Measurements from ENCODE around the gene CIAO2B. TPM values are rescaled to one million over a fixed set of nuclear protein-coding genes. Genes with fewer than 3 reads are reported as not detected.

CIAO2B gene
- total RNA-seq, 1 donor from 2014 or later = 162 TPM

DNA sequence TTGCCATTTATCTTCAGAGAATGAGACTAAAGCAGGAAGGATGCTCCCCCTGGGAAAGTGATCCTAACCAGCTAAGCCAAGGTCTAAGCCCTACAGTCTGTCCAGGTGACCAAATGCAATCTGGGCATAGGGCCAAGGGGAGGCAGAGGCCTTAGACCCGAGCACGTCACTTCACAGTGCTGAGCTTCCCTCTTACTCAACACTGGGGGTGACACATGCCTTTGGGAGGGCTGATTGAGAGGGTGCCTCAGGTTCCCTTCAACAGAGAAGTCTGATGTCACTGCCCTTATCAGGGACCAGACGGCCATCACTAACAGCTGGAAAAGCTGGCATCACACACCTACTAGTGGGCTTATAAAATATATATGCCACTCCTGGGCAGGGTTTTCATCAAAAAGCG lies 4.0 kb downstream of the CIAO2B start:
- Mint-ChIP-seq H3K27ac (no peak overlapping the region), H3K4me3 (no peak overlapping the region), H3K4me1 (ENCODE audit: low read depth) (peaks cover 54% of the 10 kb centered on the region), H3K9me3 (no peaks in the 10 kb centered on the region), H3K27me3 (ENCODE audit: insufficient read depth) (peaks cover 5% of the 10 kb centered on the region), H3K36me3 (ENCODE audit: low read depth) (peaks cover 24% of the 10 kb centered on the region)
- DNase-seq (ENCODE audit: low spot score) = no peak
- intact Hi-C loops (cut with micrococcal nuclease) = no loop called here

- DNase-seq (ENCODE audit: low spot score) = no peak
- H3K4me1 Mint-ChIP-seq (ENCODE audit: low read depth) = peaks cover 52% of the 10 kb centered on the region
- H3K27ac Mint-ChIP-seq = peak overlapping the region; percentile 61
- intact Hi-C loops (cut with micrococcal nuclease) = loop anchor here (1.0 to 2.0 kb wide), 2 partner anchors 34 to 98 kb away; partner anchors contain the start of gene NAE1
- H3K27me3 Mint-ChIP-seq (ENCODE audit: insufficient read depth) = peaks cover 11% of the 10 kb centered on the region
- H3K9me3 Mint-ChIP-seq = no peaks in the 10 kb centered on the region
- H3K4me3 Mint-ChIP-seq = no peak overlapping the region
- H3K36me3 Mint-ChIP-seq (ENCODE audit: low read depth) = peaks cover 19% of the 10 kb centered on the region
Observed at GRCh38 chr16:66928702-66929388, 5.4 kb downstream of the CIAO2B start.

GRCh38 chr16:66927918-66928649 lies 6.1 kb downstream of the CIAO2B start:
- no peak for DNase-seq (ENCODE audit: low spot score)
- peaks cover 14% of the 10 kb centered on the region for H3K27me3 Mint-ChIP-seq (ENCODE audit: insufficient read depth)
- H3K27ac Mint-ChIP-seq = peak overlapping the region; percentile 61
- intact Hi-C loops (cut with micrococcal nuclease) = loop anchor here (1.0 to 2.0 kb wide), 2 partner anchors 33 to 97 kb away; partner anchors contain the start of gene NAE1
- H3K4me3 Mint-ChIP-seq = no peak overlapping the region
- H3K36me3 Mint-ChIP-seq (ENCODE audit: low read depth) = peaks cover 13% of the 10 kb centered on the region
- peaks cover 54% of the 10 kb centered on the region for H3K4me1 Mint-ChIP-seq (ENCODE audit: low read depth)
- no peaks in the 10 kb centered on the region for H3K9me3 Mint-ChIP-seq

- intact Hi-C loops (cut with micrococcal nuclease) = no loop called here
Observed at GRCh38 chr16:66926961-66927436, 7.2 kb downstream of the CIAO2B start.

GRCh38 chr16:66926171-66926947 lies 7.8 kb downstream of the CIAO2B start:
- Mint-ChIP-seq H3K27ac (no peak overlapping the region), H3K4me1 (ENCODE audit: low read depth) (peaks cover 39% of the 10 kb centered on the region), H3K36me3 (ENCODE audit: low read depth) (peaks cover 2% of the 10 kb centered on the region), H3K9me3 (no peaks in the 10 kb centered on the region), H3K4me3 (peak overlapping the region; percentile 30), H3K27me3 (ENCODE audit: insufficient read depth) (peaks cover 15% of the 10 kb centered on the region)
- intact Hi-C loops (cut with micrococcal nuclease) = no loop called here
- no peak for DNase-seq (ENCODE audit: low spot score)

More at GRCh38 chr16:66926961-66927436, 7.2 kb downstream of the CIAO2B start:
- Mint-ChIP-seq H3K27ac (no peak overlapping the region), H3K9me3 (no peaks in the 10 kb centered on the region), H3K27me3 (ENCODE audit: insufficient read depth) (peaks cover 14% of the 10 kb centered on the region), H3K36me3 (ENCODE audit: low read depth) (peaks cover 5% of the 10 kb centered on the region), H3K4me3 (no peak overlapping the region), H3K4me1 (ENCODE audit: low read depth) (peaks cover 44% of the 10 kb centered on the region)
- no peak for DNase-seq (ENCODE audit: low spot score)

DNA sequence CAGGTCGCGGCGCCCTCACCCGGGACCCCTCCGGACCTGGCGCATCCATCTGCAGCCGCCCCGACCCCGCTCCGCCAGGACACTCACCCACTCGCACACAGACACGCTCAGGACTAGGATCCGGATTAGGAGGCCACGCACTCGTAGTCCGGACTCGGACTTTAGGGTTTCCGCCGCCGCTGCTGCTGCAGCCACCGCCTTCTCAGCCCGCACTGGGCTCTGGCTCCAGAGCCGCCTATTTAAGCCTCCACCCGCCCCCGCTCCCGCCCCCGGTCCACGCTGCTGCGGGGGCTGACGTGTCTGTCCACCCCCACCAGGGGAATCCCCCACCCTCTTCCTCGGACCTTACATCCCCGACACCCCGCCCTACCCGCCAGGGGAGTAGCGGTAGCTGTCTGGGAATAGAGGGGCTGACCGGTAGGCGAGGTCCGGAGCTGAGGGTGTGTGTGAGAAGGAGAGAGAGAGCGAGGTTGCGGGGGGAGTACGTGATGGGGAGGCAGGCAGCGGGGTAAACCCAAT lies 8.8 kb downstream of the CIAO2B start, which contains the start of gene RRAD:
Gene RRAD (minus strand): TSS at position 214 of the 519 bp plus-strand sequence. CDS start 356 bp downstream, outside the sequence.
- Mint-ChIP-seq H3K36me3 (ENCODE audit: low read depth) (peaks cover 2% of the 10 kb centered on the region), H3K4me3 (peak within 1 kb of the TSS; percentile 75), H3K27ac (peak within 1 kb of the TSS; percentile 58), H3K9me3 (no peaks in the 10 kb centered on the region), H3K4me1 (ENCODE audit: low read depth) (peaks cover 39% of the 10 kb centered on the region), H3K27me3 (ENCODE audit: insufficient read depth) (peaks cover 20% of the 10 kb centered on the region)
- no peak for DNase-seq (ENCODE audit: low spot score)
- intact Hi-C loops (cut with micrococcal nuclease) = no loop called here

- Mint-ChIP-seq H3K4me1 (ENCODE audit: low read depth) (peaks cover 39% of the 10 kb centered on the region), H3K27me3 (ENCODE audit: insufficient read depth) (peaks cover 20% of the 10 kb centered on the region), H3K4me3 (peak overlapping the region; percentile 49), H3K9me3 (no peaks in the 10 kb centered on the region), H3K27ac (no peak overlapping the region), H3K36me3 (ENCODE audit: low read depth) (peaks cover 2% of the 10 kb centered on the region)
- intact Hi-C loops (cut with micrococcal nuclease) = no loop called here
- peak; percentile 24 for DNase-seq (ENCODE audit: low spot score)
Observed at GRCh38 chr16:66924527-66925321, 9.5 kb downstream of the CIAO2B start.

DNA sequence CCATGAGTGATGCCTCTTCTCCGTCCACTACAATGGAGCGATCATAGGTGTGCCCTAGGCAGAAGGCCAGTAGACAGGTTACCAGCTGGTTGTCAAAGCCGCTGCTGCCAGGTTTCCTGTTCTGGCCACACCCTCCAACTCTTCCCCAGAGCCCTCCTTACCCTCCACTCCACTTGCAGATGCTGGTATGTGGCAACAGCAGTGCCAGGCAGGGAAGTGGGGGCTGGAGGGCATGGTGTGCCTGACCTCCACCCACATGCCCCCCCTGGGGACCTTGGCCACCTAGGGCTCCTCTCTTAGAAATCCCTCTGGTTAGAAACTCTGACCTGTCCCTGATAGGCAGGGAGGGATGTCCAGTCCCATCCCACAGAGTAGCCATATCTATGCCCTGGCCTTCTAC lies 10.3 kb downstream of the CIAO2B start:
- intact Hi-C loops (cut with micrococcal nuclease) = no loop called here
- H3K27me3 Mint-ChIP-seq (ENCODE audit: insufficient read depth) = peaks cover 26% of the 10 kb centered on the region
- H3K4me1 Mint-ChIP-seq (ENCODE audit: low read depth) = peaks cover 36% of the 10 kb centered on the region
- no peaks in the 10 kb centered on the region for H3K36me3 Mint-ChIP-seq (ENCODE audit: low read depth)
- no peak overlapping the region for H3K27ac Mint-ChIP-seq
- H3K9me3 Mint-ChIP-seq = no peaks in the 10 kb centered on the region
- no peak for DNase-seq (ENCODE audit: low spot score)
- peak overlapping the region; percentile 41 for H3K4me3 Mint-ChIP-seq

GRCh38 chr16:66923247-66923731 lies 10.9 kb downstream of the CIAO2B start:
- H3K4me3 Mint-ChIP-seq = no peak overlapping the region
- H3K27ac Mint-ChIP-seq = no peak overlapping the region
- H3K4me1 Mint-ChIP-seq (ENCODE audit: low read depth) = peaks cover 30% of the 10 kb centered on the region
- no peaks in the 10 kb centered on the region for H3K36me3 Mint-ChIP-seq (ENCODE audit: low read depth)
- H3K9me3 Mint-ChIP-seq = no peaks in the 10 kb centered on the region
- no peak for DNase-seq (ENCODE audit: low spot score)
- intact Hi-C loops (cut with micrococcal nuclease) = no loop called here
- H3K27me3 Mint-ChIP-seq (ENCODE audit: insufficient read depth) = peaks cover 26% of the 10 kb centered on the region

DNA sequence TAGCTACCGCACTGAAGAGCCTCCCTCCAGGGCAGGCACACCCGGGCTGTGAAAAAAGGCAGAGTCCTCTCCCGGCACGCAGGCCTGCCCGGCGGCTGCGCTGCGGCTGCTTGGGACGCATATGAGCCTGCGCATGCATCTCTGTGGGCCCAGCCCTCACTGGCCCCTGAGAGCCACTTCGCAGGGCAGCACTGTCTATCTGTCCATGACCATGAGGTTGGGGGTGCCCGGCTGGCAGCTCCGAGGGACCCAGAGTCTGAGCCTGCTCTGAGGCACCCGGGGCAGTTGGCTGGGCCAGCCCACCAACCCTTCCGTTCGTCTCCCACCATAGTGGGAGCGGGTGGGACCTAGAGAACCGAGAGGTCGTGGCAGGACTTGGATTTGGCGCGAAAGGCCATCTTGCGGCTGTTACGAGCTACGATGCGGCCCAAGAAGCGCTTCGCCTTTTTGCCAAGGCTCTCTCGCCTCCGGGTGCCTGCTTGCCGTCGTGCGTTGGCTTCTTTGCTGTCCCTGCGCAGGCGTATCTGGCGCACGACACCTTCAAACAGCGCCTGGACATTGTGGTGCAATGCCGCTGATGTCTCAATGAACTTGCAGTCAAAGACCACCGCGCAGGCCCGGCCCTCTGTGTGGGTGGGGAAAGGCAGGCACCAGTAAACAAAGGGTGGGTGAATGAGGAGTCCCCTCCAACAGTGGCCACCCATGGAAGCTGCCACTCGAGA lies 12.3 kb downstream of the CIAO2B start:
- Mint-ChIP-seq H3K9me3 (no peaks in the 10 kb centered on the region), H3K4me3 (no peak overlapping the region), H3K27ac (no peak overlapping the region), H3K4me1 (ENCODE audit: low read depth) (peaks cover 24% of the 10 kb centered on the region), H3K36me3 (ENCODE audit: low read depth) (no peaks in the 10 kb centered on the region), H3K27me3 (ENCODE audit: insufficient read depth) (peaks cover 26% of the 10 kb centered on the region)
- intact Hi-C loops (cut with micrococcal nuclease) = no loop called here
- no peak for DNase-seq (ENCODE audit: low spot score)

DNA sequence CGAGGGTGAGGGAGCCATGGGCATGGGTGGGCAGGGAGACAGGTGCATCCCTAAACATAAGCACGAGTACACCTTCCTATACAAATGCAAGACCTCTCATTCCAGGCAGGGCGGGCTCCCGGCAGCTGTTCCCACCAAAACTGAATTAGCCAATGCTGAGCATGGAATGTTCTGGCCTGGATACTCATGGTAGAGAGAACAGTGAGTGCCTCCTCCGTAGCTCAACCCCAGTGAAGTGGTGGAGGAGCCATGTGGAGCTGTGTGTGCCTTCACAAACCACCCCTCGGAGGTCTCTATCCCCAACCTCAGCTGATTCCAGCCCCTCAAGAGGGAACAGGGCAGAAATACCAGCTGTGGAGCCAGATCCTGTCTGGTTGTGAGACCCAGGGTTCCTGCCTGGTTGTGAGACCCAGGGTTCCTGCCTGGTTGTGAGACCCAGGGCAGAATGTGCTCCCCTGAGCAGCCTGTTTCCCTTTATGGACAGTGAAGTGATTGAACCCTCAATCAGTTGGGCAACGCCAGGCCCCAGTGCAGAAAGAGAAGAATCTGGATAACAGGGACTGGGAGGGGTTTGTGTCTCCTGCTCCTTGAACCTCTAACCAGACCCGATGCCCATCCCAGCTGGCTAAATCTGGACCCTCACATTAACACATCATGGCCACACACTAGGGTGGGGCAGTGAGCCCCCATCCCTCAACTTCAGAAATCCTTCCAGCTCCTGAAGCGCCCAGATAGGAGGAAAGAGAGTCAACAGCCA lies 13.1 kb downstream of the CIAO2B start:
- peaks cover 20% of the 10 kb centered on the region for H3K4me1 Mint-ChIP-seq (ENCODE audit: low read depth)
- no peaks in the 10 kb centered on the region for H3K36me3 Mint-ChIP-seq (ENCODE audit: low read depth)
- no peaks in the 10 kb centered on the region for H3K9me3 Mint-ChIP-seq
- intact Hi-C loops (cut with micrococcal nuclease) = no loop called here
- H3K4me3 Mint-ChIP-seq = no peak overlapping the region
- DNase-seq (ENCODE audit: low spot score) = no peak
- H3K27ac Mint-ChIP-seq = no peak overlapping the region
- H3K27me3 Mint-ChIP-seq (ENCODE audit: insufficient read depth) = peaks cover 27% of the 10 kb centered on the region
